ENCODE results near the gene DBF4B. TPM values are rescaled to one million over a fixed set of nuclear protein-coding genes. Genes with fewer than 3 reads are reported as not detected.
A peak's percentile ranks its signal among the peaks of the same experiment; 100 is the strongest.

Gene DBF4B
- total and polyA plus RNA-seq, 2 of the 13 experiments (the other 11 are each of a cell fraction or from before 2014, with no cell fraction given), result 11.7 to 13.2 TPM

DNA sequence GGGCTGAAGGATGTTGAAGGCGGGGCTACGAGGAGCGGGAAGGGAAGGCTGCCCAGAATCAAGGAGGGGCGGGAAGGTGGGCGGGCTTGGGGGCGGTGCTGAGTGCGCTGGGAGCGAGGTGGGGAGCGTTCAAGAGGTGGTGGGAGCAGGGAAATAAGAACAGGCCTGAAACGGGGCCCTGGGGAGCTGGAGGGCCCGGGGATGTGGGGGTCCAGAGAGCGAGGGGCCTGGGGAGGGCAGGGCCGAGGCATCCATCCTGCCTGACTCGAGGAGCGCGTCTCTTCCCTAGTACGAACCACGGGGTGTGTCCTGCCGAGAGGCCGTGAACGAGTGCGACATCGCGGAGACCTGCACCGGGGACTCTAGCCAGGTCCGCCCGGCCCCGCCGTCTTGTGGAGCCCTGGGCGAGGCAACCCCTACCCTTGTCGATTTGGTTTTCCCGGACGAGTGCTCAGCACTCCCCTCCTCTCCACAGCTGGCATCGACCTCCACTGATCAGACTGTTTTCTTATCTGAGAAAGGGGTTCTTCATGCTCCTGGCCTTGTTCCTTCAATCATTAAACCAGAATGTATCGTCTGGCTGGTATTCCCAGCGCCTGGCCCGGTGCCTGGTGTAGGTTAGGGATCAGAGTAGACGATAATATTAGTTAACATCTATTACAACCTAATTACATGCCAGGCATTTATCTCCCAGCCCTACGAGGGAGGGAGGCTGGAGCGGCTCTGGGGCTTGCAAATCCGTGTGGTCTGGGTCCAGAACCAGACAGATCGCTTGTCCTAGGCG lies 67.6 kb downstream of the DBF4B start (continued):
- TF ChIP-seq, protein P1, sequence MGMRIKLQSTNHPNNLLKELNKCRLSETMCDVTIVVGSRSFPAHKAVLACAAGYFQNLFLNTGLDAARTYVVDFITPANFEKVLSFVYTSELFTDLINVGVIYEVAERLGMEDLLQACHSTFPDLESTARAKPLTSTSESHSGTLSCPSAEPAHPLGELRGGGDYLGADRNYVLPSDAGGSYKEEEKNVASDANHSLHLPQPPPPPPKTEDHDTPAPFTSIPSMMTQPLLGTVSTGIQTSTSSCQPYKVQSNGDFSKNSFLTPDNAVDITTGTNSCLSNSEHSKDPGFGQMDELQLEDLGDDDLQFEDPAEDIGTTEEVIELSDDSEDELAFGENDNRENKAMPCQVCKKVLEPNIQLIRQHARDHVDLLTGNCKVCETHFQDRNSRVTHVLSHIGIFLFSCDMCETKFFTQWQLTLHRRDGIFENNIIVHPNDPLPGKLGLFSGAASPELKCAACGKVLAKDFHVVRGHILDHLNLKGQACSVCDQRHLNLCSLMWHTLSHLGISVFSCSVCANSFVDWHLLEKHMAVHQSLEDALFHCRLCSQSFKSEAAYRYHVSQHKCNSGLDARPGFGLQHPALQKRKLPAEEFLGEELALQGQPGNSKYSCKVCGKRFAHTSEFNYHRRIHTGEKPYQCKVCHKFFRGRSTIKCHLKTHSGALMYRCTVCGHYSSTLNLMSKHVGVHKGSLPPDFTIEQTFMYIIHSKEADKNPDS (CRISPR knock-in tag; IDR thresholded peaks at IDR 0.05), result no peak
- TF ChIP-seq GATAD2A (CRISPR knock-in tag; IDR thresholded peaks at IDR 0.05) (no peak), SOX5 (CRISPR knock-in tag; IDR thresholded peaks at IDR 0.05; ENCODE audit: borderline replicate concordance) (no peak), TCF7L2 (IDR thresholded peaks at IDR 0.05; ENCODE audit: low read depth, low read length) (no peak), RBM39 (IDR thresholded peaks at IDR 0.05; ENCODE audit: low read depth, low read length, poor library complexity, severe bottlenecking) (no peak), FOSL1 (CRISPR knock-in tag; IDR thresholded peaks at IDR 0.05; ENCODE audit: borderline replicate concordance) (no peak), FOXA1 (IDR thresholded peaks at IDR 0.05) (no peak), FOXA1 (CRISPR knock-in tag; IDR thresholded peaks at IDR 0.05) (no peak), ZNF75D (CRISPR knock-in tag; IDR thresholded peaks at IDR 0.05; ENCODE audit: borderline replicate concordance) (no peak), HOXD1 (CRISPR knock-in tag; IDR thresholded peaks at IDR 0.05) (no peak), ZNF607 (CRISPR knock-in tag; IDR thresholded peaks at IDR 0.05; ENCODE audit: borderline replicate concordance) (no peak), ERF (CRISPR knock-in tag; IDR thresholded peaks at IDR 0.05) (no peak), ZKSCAN5 (CRISPR knock-in tag; IDR thresholded peaks at IDR 0.05) (no peak)
- TF ChIP-seq, protein P2, sequence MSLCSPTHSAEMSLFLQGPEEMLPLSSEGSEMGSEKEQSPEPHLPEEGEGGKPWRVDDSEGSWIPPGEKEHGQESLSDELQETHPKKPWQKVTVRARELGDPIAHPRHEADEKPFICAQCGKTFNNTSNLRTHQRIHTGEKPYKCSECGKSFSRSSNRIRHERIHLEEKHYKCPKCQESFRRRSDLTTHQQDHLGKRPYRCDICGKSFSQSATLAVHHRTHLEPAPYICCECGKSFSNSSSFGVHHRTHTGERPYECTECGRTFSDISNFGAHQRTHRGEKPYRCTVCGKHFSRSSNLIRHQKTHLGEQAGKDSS (CRISPR knock-in tag; IDR thresholded peaks at IDR 0.05; ENCODE audit: borderline replicate concordance, low read depth), result no peak
- TF ChIP-seq, protein P3, sequence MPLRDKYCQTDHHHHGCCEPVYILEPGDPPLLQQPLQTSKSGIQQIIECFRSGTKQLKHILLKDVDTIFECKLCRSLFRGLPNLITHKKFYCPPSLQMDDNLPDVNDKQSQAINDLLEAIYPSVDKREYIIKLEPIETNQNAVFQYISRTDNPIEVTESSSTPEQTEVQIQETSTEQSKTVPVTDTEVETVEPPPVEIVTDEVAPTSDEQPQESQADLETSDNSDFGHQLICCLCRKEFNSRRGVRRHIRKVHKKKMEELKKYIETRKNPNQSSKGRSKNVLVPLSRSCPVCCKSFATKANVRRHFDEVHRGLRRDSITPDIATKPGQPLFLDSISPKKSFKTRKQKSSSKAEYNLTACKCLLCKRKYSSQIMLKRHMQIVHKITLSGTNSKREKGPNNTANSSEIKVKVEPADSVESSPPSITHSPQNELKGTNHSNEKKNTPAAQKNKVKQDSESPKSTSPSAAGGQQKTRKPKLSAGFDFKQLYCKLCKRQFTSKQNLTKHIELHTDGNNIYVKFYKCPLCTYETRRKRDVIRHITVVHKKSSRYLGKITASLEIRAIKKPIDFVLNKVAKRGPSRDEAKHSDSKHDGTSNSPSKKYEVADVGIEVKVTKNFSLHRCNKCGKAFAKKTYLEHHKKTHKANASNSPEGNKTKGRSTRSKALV (CRISPR knock-in tag; IDR thresholded peaks at IDR 0.05), result peak; percentile 13; the same call in 1 of the 2 replicates
- TF ChIP-seq, protein P4, sequence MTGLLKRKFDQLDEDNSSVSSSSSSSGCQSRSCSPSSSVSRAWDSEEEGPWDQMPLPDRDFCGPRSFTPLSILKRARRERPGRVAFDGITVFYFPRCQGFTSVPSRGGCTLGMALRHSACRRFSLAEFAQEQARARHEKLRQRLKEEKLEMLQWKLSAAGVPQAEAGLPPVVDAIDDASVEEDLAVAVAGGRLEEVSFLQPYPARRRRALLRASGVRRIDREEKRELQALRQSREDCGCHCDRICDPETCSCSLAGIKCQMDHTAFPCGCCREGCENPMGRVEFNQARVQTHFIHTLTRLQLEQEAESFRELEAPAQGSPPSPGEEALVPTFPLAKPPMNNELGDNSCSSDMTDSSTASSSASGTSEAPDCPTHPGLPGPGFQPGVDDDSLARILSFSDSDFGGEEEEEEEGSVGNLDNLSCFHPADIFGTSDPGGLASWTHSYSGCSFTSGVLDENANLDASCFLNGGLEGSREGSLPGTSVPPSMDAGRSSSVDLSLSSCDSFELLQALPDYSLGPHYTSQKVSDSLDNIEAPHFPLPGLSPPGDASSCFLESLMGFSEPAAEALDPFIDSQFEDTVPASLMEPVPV (CRISPR knock-in tag; IDR thresholded peaks at IDR 0.05), result no peak
- TF ChIP-seq, protein P5, sequence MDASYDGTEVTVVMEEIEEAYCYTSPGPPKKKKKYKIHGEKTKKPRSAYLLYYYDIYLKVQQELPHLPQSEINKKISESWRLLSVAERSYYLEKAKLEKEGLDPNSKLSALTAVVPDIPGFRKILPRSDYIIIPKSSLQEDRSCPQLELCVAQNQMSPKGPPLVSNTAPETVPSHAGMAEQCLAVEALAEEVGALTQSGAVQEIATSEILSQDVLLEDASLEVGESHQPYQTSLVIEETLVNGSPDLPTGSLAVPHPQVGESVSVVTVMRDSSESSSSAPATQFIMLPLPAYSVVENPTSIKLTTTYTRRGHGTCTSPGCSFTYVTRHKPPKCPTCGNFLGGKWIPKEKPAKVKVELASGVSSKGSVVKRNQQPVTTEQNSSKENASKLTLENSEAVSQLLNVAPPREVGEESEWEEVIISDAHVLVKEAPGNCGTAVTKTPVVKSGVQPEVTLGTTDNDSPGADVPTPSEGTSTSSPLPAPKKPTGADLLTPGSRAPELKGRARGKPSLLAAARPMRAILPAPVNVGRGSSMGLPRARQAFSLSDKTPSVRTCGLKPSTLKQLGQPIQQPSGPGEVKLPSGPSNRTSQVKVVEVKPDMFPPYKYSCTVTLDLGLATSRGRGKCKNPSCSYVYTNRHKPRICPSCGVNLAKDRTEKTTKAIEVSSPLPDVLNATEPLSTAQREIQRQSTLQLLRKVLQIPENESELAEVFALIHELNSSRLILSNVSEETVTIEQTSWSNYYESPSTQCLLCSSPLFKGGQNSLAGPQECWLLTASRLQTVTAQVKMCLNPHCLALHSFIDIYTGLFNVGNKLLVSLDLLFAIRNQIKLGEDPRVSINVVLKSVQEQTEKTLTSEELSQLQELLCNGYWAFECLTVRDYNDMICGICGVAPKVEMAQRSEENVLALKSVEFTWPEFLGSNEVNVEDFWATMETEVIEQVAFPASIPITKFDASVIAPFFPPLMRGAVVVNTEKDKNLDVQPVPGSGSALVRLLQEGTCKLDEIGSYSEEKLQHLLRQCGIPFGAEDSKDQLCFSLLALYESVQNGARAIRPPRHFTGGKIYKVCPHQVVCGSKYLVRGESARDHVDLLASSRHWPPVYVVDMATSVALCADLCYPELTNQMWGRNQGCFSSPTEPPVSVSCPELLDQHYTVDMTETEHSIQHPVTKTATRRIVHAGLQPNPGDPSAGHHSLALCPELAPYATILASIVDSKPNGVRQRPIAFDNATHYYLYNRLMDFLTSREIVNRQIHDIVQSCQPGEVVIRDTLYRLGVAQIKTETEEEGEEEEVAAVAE (CRISPR knock-in tag; IDR thresholded peaks at IDR 0.05; ENCODE audit: borderline replicate concordance), result no peak
- TF ChIP-seq, protein P6, sequence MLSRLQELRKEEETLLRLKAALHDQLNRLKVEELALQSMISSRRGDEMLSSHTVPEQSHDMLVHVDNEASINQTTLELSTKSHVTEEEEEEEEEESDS (CRISPR knock-in tag; IDR thresholded peaks at IDR 0.05; ENCODE audit: borderline replicate concordance), result no peak

Data from HepG2 (cell line).